NCI-H1092 (cell line): ENCODE data around the gene AKAP12.
"Not testable (repeated sequence)": the region's sequence is repeated elsewhere in the genome, so short reads cannot be mapped to it uniquely, and the experiment has no call there.

Source experiments
- DNase-seq: peaks from one replicate; lab custom pipeline; 2025; lab: John Stamatoyannopoulos, UW

The AKAP12 gene

GRCh38 chr6:151313066-151313491, 73.3 kb downstream of the AKAP12 start:
- peak; percentile 67 for DNase-seq

DNA sequence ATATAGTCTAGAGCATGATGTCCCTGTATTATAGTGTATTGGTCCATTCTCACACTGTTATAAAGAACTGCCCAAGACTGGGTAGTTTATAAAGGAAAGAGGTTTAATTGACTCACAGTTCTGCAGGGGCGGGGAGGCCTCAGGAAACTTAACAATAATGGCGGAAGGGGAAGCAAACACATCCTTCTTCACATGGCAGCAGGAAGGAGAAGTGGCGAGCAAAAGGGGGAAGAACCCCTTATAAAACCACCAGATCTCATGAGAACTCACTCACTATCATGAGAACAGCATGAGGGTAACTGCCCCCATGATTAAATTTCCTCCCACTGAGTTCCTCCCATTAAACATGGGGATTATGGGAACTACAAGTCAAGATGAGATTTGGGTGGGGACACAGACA, 75.9 kb downstream of the AKAP12 start:
- not testable (repeated sequence) for DNase-seq

DNA sequence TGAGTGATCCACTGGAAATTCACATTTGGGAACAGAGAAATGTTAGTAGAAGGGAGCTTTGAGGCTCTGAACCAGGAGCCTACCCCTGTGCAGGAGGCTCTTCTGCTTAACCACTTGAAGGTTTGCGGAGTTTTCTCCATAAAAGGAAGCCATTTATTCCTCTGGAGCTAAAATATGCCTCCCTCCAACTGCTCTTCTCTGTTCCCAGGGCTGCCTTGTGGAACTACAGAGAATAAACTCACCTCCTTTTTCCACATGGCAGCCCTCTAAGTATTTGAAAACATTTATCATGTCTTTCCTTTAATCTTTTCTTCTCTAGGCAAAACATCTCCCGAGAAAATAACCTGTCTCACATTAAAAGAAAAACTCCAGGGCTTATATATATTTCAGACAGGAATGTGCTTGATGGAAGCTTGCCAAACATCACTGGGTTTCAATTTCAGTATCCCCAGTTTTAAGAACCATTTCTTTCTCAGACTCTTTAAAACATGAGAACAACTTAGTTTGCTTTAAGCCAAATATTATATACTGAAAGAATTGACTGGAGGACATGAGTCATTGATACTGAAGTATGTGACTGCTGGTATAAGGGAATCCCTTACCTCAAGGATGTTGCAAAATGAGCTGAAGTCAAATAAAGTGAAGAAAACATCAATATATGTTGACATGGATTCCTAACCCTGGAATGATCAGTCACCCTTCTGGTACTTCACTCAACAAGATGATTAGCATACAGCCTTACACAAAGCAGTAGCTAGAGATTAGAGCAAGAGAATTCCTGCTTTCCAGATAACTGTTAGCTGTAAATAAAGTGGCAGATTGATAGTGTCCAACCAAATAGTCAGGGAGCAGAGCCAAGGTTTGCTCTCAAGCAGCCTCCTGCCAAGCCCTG, 77.6 kb downstream of the AKAP12 start:
- DNase-seq: no peak

GRCh38 chr6:151317995-151318365, 78.2 kb downstream of the AKAP12 start:
- no peak for DNase-seq

DNA sequence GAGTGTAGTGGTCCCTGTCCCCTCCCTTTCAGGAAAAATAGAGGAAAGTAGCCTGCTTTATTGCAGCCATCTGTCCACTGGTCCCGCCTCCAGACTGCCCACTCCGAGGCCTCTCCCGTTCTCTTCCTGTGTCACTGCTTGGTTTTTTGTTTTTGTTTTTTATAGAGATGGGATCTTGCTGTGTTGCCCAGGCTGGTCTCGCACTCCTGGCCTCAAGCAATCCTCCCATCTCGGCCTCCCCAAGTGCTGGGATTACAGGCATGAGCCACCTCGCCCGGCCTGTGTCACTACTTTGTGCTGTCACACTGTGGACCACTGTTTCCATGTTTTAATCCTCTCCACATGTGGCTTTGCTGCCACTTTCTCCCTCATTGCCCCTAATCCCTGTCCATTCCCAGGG, 80.4 kb downstream of the AKAP12 start:
- DNase-seq: no peak

GRCh38 chr6:151321438-151321837, 81.7 kb downstream of the AKAP12 start:
- DNase-seq: no peak

DNA sequence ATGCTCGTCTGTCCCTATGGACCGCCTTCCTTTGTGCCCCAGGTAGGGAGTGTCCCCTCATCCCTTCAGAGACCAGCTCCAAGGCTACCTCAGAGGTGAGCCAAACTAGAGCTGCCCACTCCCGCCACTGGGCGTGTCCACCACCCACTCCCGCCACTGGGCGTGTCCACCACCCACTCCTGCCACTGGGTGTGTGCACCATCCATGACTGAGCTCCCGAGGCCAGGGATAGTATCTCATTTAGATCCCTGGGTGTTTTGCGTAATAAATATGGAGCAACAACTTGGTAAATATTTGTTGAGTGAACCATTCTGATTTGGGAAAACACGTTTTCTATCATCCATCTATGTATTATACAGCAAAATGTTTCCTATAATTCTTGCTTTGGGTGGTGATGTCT, 82.8 kb downstream of the AKAP12 start:
- DNase-seq: no peak

GRCh38 chr6:151323791-151324487, 84.2 kb downstream of the AKAP12 start:
- DNase-seq: peak; percentile 73

- DNase-seq: no peak
Measured at GRCh38 chr6:151324488-151324825, 84.7 kb downstream of the AKAP12 start.

GRCh38 chr6:151325075-151326050, 85.6 kb downstream of the AKAP12 start:
- DNase-seq: no peak

DNA sequence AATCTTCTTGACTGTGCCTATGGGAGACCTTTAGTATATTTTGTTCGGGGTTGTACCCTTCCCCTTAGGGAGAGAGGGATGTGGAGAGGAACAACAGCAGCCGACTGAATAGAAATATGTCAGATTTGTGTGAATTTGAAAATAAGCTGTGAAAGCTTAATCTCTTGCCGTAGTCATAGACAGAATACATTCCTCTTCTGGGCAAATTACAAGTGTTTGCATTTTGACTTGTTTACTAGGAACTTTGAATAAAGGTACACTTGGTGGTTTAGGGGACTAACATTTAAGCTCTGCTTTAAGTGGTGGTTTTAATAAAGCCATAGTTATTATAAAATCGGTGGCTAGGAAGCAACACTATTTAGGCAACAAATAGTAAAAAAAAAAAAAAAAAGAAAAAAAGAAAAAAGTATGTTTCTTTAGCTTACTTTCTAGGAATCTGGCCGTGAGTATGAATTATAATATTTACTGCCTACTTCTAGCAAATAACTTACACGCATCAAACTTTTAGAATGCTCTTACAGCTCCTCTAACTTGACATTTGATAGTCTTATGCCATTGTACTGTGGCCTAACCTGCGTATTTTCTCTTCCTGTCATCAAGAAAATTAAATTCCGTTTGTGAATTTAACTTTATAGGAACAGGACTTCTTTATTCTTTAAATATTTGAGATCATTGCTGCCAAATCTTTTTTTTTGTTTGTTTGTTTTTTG, 86.5 kb downstream of the AKAP12 start:
- DNase-seq: no peak

DNA sequence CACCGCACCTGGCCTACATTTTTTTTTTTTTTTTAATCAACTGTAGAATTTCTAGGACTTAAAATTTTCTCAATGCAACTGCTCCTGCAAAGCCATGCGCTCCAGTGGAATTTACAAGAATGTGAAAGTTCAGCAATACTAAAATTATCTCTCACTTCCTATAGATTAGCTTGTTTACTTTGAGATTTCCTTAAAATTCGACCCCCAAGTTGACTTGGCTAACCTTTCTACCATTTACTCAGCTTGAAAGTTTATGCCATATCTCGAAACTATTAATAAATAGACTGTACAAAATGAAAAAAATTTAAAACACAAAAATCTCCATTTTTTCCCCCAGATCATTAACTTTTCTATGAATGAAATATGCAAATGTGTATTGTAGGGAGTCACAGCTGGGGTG, 87.3 kb downstream of the AKAP12 start:
- no peak for DNase-seq

DNA sequence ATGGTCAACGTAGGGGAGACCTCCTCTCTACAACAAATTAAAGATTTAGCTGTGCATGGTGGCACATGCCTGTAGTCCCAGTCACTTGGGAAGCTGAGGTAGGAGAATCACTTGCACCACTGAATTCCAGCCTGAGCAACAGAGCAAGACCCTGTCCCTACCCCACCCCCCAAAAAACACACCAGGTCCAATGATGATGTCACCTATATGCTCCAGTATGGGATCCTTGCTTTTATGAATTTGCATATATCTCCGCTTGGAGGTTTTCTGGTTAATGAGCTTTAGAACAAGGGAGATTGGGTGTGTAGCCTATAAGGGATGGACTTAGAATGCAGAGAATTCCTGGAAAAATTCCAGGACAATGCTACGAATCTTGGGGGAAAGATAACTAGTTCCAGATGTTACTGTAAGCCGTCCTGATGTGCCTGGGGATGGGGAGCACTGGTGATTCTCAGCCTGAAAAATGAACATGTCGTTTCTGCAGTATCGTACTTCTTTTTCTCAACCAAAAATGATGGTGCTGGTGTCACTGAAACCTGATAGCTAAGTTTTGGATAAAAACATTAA, 90.4 kb downstream of the AKAP12 start:
- DNase-seq: no peak

- no peak for DNase-seq
Measured at GRCh38 chr6:151335930-151336329, 96.2 kb downstream of the AKAP12 start.

- DNase-seq: no peak
Measured at GRCh38 chr6:151338651-151339200, 99.0 kb downstream of the AKAP12 start.

GRCh38 chr6:151339369-151339768, 99.6 kb downstream of the AKAP12 start:
- DNase-seq: no peak

- DNase-seq: no peak
Measured at GRCh38 chr6:151340219-151340978, 100.6 kb downstream of the AKAP12 start.

GRCh38 chr6:151341476-151342195, 101.9 kb downstream of the AKAP12 start:
- no peak for DNase-seq

- DNase-seq: not testable (repeated sequence)
Measured at GRCh38 chr6:151342750-151343149, 103.0 kb downstream of the AKAP12 start.
